Neuronal stem cell (in vitro differentiated cells): ENCODE data around the gene LRRC4B.

Experiments
- DNase-seq: peaks from one replicate; pipeline ENCODE4 v3.0.0-alpha.2; 2013; ENCODE audit warnings: low spot score
- H2AFZ ChIP-seq: one replicate; pipeline ENCODE4 v1.6.1; 2013; ENCODE audit warnings: mild to moderate bottlenecking, low read length, inconsistent platforms
- H2AK5ac ChIP-seq: 2 replicates; pipeline ENCODE4 v1.6.1; 2013; ENCODE audit warnings: low read depth, mild to moderate bottlenecking, inconsistent platforms, low read length, moderate library complexity, mixed read lengths
- H2BK120ac ChIP-seq: 2 replicates; pipeline ENCODE4 v1.6.1; 2013; ENCODE audit warnings: low read depth, mild to moderate bottlenecking, inconsistent platforms, low read length, moderate library complexity, mixed read lengths
- H2BK12ac ChIP-seq: one replicate; pipeline ENCODE4 v1.6.1; 2013; ENCODE audit warnings: low read length, inconsistent platforms
- H2BK15ac ChIP-seq: 2 replicates; pipeline ENCODE4 v1.6.1; 2013; ENCODE audit warnings: mild to moderate bottlenecking, low read length, inconsistent platforms, mixed read lengths
- H2BK5ac ChIP-seq: one replicate; pipeline ENCODE4 v1.6.1; 2013; ENCODE audit warnings: inconsistent platforms, mild to moderate bottlenecking, low read length, moderate library complexity
- H3K14ac ChIP-seq: one replicate; pipeline ENCODE4 v1.6.1; 2013; ENCODE audit warnings: low read length, inconsistent platforms
- H3K18ac ChIP-seq: 2 replicates; pipeline ENCODE4 v1.6.1; 2013; ENCODE audit warnings: low read length, inconsistent platforms
- H3K23ac ChIP-seq: 2 replicates; pipeline ENCODE4 v1.6.1; 2013; ENCODE audit warnings: low read depth, mild to moderate bottlenecking, mixed read lengths, low read length, inconsistent platforms; ENCODE audit not compliant: poor library complexity
- H3K27ac ChIP-seq: replicated peaks from 3 replicates; pipeline ENCODE4 v1.5.1; 2013; ENCODE audit warnings: low read length, inconsistent platforms
- H3K27me3 ChIP-seq, 3 experiments: 2 replicates each; pipeline ENCODE4 v1.6.1; 2013; ENCODE audit warnings: low read length in 3 of 3, mild to moderate bottlenecking in 2 of 3, inconsistent platforms in 1 of 3, low read depth in 1 of 3, mixed read lengths in 1 of 3, moderate library complexity in 1 of 3; ENCODE audit not compliant: control insufficient read depth in 3 of 3, insufficient read depth in 3 of 3
- H3K36me3 ChIP-seq, 2 donors: replicated peaks in 1 of 2; 2 replicates each; pipeline ENCODE4 v1.6.1; 2013; ENCODE audit warnings: low read length in 2 of 2; ENCODE audit not compliant: control insufficient read depth in 2 of 2, insufficient read depth in 2 of 2
- H3K4ac ChIP-seq: 2 replicates; pipeline ENCODE4 v1.6.1; 2013; ENCODE audit warnings: inconsistent platforms, mild to moderate bottlenecking, low read length, moderate library complexity
- H3K4me1 ChIP-seq, 2 donors: 1 replicate in 1 of 2; 2 replicates in 1 of 2; pipeline ENCODE4 v1.6.1; 2013; ENCODE audit warnings: low read length in 2 of 2, low read depth in 1 of 2; ENCODE audit not compliant: control insufficient read depth in 2 of 2, insufficient read depth in 1 of 2
- H3K4me2 ChIP-seq: one replicate; pipeline ENCODE4 v1.6.1; 2013; ENCODE audit warnings: mild to moderate bottlenecking, low read length, inconsistent platforms; ENCODE audit not compliant: insufficient read depth, poor library complexity, severe bottlenecking
- H3K4me3 ChIP-seq, 2 donors: 2 replicates each; pipeline ENCODE4 v1.5.1; 2013; ENCODE audit warnings: low read length in 2 of 2, mild to moderate bottlenecking in 2 of 2, inconsistent platforms in 1 of 2, moderate library complexity in 1 of 2
- H3K79me1 ChIP-seq: one replicate; pipeline ENCODE4 v1.6.1; 2013; ENCODE audit warnings: low read depth, mild to moderate bottlenecking, inconsistent platforms, low read length, moderate library complexity
- H3K9ac ChIP-seq: one replicate; pipeline ENCODE4 v1.6.1; 2013; ENCODE audit warnings: mild to moderate bottlenecking, low read depth, low read length, inconsistent platforms; ENCODE audit not compliant: poor library complexity
- H3K9me3 ChIP-seq, 2 donors: replicated peaks in 1 of 2; 2 replicates each; pipeline versions ENCODE3 to v1.6.1; 2013; ENCODE audit warnings: low read length in 2 of 2, mild to moderate bottlenecking in 2 of 2, inconsistent platforms in 1 of 2, low read depth in 1 of 2, mixed read lengths in 1 of 2, moderate library complexity in 1 of 2; ENCODE audit not compliant: control insufficient read depth in 2 of 2, insufficient read depth in 1 of 2
- H4K8ac ChIP-seq: one replicate; pipeline ENCODE4 v1.6.1; 2013; ENCODE audit warnings: low read depth, mild to moderate bottlenecking, inconsistent platforms, low read length, moderate library complexity
- H4K91ac ChIP-seq: one replicate; pipeline ENCODE4 v1.6.1; 2013; ENCODE audit warnings: low read length, low read depth, mild to moderate bottlenecking, inconsistent platforms; ENCODE audit not compliant: poor library complexity
- WGBS, 2 donors: extraction: QIAGEN DNeasy Blood & Tissue Kit; methylation state at CpG; one replicate each; pipeline ENCODE4 v1.1.7; 2013; ENCODE audit warnings: missing lambda C conversion rate in 2 of 2, mixed read lengths in 1 of 2; ENCODE audit not compliant: insufficient read length in 2 of 2, insufficient replicate concordance in 1 of 2; ENCODE audit errors: extremely low coverage in 2 of 2; 5-methylcytosine and 5-hydroxymethylcytosine counted together

LRRC4B gene

GRCh38 chr19:50515168-50515561 lies 53.1 kb downstream of the LRRC4B start:
- Histone ChIP-seq H4K91ac (no peak overlapping the region), H3K18ac (peak overlapping the region; percentile 71), H4K8ac (no peak overlapping the region), H3K14ac (peak overlapping the region; percentile 21), H2BK120ac (peak overlapping the region; percentile 47), H2BK5ac (peak overlapping the region; percentile 24), H2AFZ (no peak overlapping the region), H3K4ac (no peak overlapping the region), H3K4me1 (peaks cover 23 to 33% of the 10 kb centered on the region in 2 donors), H3K27ac (no peak overlapping the region), H3K9me3 (peaks cover 0 to 9% of the 10 kb centered on the region in 2 donors), H2AK5ac (no peak overlapping the region), H3K9ac (peak overlapping the region; percentile 70), H3K23ac (peak overlapping the region; percentile 65), H3K4me3 (no peak overlapping the region), H3K36me3 (peaks cover 25 to 40% of the 10 kb centered on the region in 2 donors), H3K4me2 (no peak overlapping the region), H3K27me3 (no peaks in the 10 kb centered on the region), H2BK12ac (no peak overlapping the region), H2BK15ac (no peak overlapping the region), H3K79me1 (peaks cover 15% of the 10 kb centered on the region)
- no peak for DNase-seq
- no CpG with 5 or more reads among the region's 11 CpGs for WGBS, 2 donors

- Histone ChIP-seq H3K4me2 (no peak overlapping the region), H3K14ac (peak overlapping the region; percentile 75), H3K4me1 (peaks cover 26 to 37% of the 10 kb centered on the region in 2 donors), H3K18ac (peak overlapping the region; percentile 94), H4K8ac (peak overlapping the region; percentile 48), H3K9me3 (peaks cover 0 to 9% of the 10 kb centered on the region in 2 donors), H2AFZ (no peak overlapping the region), H2BK15ac (no peak overlapping the region), H3K23ac (peak overlapping the region; percentile 85), H2BK5ac (peak overlapping the region; percentile 66), H3K4ac (no peak overlapping the region), H3K27ac (peak overlapping the region; percentile 10), H2BK120ac (peak overlapping the region; percentile 61), H2BK12ac (peak overlapping the region; percentile 58), H3K36me3 (peaks cover 23 to 37% of the 10 kb centered on the region in 2 donors), H2AK5ac (peak overlapping the region; percentile 94), H3K9ac (peak overlapping the region; percentile 70), H4K91ac (no peak overlapping the region), H3K79me1 (peaks cover 15% of the 10 kb centered on the region), H3K27me3 (no peaks in the 10 kb centered on the region), H3K4me3 (no peak overlapping the region)
- DNase-seq = no peak
- no CpG with 5 or more reads among the region's 38 CpGs for whole genome bisulfite sequencing, 2 donors
Observed at GRCh38 chr19:50514346-50515167, 53.7 kb downstream of the LRRC4B start.

- Histone ChIP-seq H2AK5ac (peak within 1 kb of the TSS; percentile 99), H2BK12ac (peak within 1 kb of the TSS; percentile 58), H3K14ac (peak within 1 kb of the TSS; percentile 75), H3K4me1 (peaks cover 26 to 41% of the 10 kb centered on the region in 2 donors), H3K27ac (peak within 1 kb of the TSS; percentile 10), H4K91ac (no peak within 1 kb of the TSS), H3K9me3 (peaks cover 0 to 7% of the 10 kb centered on the region in 2 donors), H2BK120ac (peak within 1 kb of the TSS; percentile 61), H3K4me2 (no peak within 1 kb of the TSS), H2BK5ac (peak within 1 kb of the TSS; percentile 93), H2BK15ac (no peak within 1 kb of the TSS), H3K79me1 (peaks cover 13% of the 10 kb centered on the region), H3K9ac (peak within 1 kb of the TSS; percentile 60), H3K4me3 (no peak within 1 kb of the TSS), H3K36me3 (peaks cover 19 to 30% of the 10 kb centered on the region in 2 donors), H3K18ac (peak within 1 kb of the TSS; percentile 94), H4K8ac (peak within 1 kb of the TSS; percentile 48), H2AFZ (no peak within 1 kb of the TSS), H3K23ac (peak within 1 kb of the TSS; percentile 85), H3K27me3 (no peaks in the 10 kb centered on the region), H3K4ac (no peak within 1 kb of the TSS)
- no peak for DNase-seq
- no CpG with 5 or more reads among the region's 22 CpGs for WGBS, 2 donors
Observed at GRCh38 chr19:50513746-50514345, 54.4 kb downstream of the LRRC4B start, which contains the start of gene ASPDH. Gene ASPDH, minus strand, starts transcription at chr19:50513913. Its CDS starts 90 bp downstream, at chr19:50513823.
